Measurements from ENCODE around the gene SMAD4. TPM values are rescaled to one million over a fixed set of nuclear protein-coding genes. Genes with fewer than 3 reads are reported as not detected.

The SMAD4 gene
- total and polyA plus RNA-seq, 2 of the 13 experiments (the other 11 are each of a cell fraction or from before 2014, with no cell fraction given), result 70.2 to 72.0 TPM

GRCh38 chr18:51121597-51121857 is 91.5 kb downstream of the SMAD4 start (continued):
- TF ChIP-seq ZFP37 (CRISPR knock-in tag; IDR thresholded peaks at IDR 0.05; ENCODE audit: borderline replicate concordance) (no peak), TIGD3 (CRISPR knock-in tag; IDR thresholded peaks at IDR 0.05; ENCODE audit: borderline replicate concordance) (no peak), PHF8 (CRISPR knock-in tag; IDR thresholded peaks at IDR 0.05) (no peak), SMAD9 (CRISPR knock-in tag; IDR thresholded peaks at IDR 0.05) (no peak), TAF15 (IDR thresholded peaks at IDR 0.05; ENCODE audit: low read depth, low read length, poor library complexity, severe bottlenecking) (no peak), POGK (CRISPR knock-in tag; conservative IDR thresholded peaks at IDR 0.05) (no peak), SP5 (CRISPR knock-in tag; IDR thresholded peaks at IDR 0.05; ENCODE audit: borderline replicate concordance, low read depth) (no peak)

GRCh38 chr18:51122266-51123045 is 92.4 kb downstream of the SMAD4 start:
- Histone ChIP-seq H3K36me3 (replicated peaks in 1 of 2; ENCODE audit: control insufficient read depth in 1 of 2, insufficient read depth in 2 of 2, low read length in 2 of 2) (no peaks in the 10 kb centered on the region), H4K20me1 (ENCODE audit: insufficient read depth, low read length) (no peaks in the 10 kb centered on the region), H3K27me3 (ENCODE audit: control insufficient read depth in 1 of 2, insufficient read depth in 2 of 2, low read length in 2 of 2) (peaks cover 0 to 5% of the 10 kb centered on the region in 2 experiments; a peak in 3 of 5 replicates), H3K4me1 (ENCODE audit: insufficient read depth, low read length) (no peaks in the 10 kb centered on the region), H3K4me3 (replicated peaks in 1 of 3; ENCODE audit: insufficient read depth in 1 of 3, low read depth in 2 of 3, low read length in 3 of 3) (no peak overlapping the region), H3K79me2 (ENCODE audit: insufficient read depth, low read length) (no peaks in the 10 kb centered on the region), H3K27ac (ENCODE audit: extremely low read length, insufficient read depth, low read length) (no peak overlapping the region), H3K9me3 (ENCODE audit: low read length) (no peaks in the 10 kb centered on the region), H3K9ac (ENCODE audit: insufficient read depth, low read depth, low read length) (no peak overlapping the region), H2AFZ (ENCODE audit: low read length) (no peak overlapping the region), H3K4me2 (ENCODE audit: low read depth, low read length) (no peak overlapping the region)
- CTCF ChIA-PET (ENCODE audit: low intra/inter-chr PET ratio, low total read pairs), result no interaction called here
- ATAC-seq (no peak; the same call in 2 of the 3 replicates), FAIRE-seq (no peak), DNase-seq (ENCODE audit: low spot score) (no peak)
- no TSS peak for BruUV-seq (replicated peaks)
- POLR2A ChIA-PET, result no interaction called here
- in situ Hi-C loops (cut with HindIII; ENCODE audit: extremely low pct_ligation_motif_present, low pct_unique_long_range_greater_than_20kb) (loop anchor here (25.0 kb wide), 3 partner anchors 540 to 1565 kb away; no protein-coding TSS in a partner anchor), intact Hi-C loops (cut with micrococcal nuclease; ENCODE audit: unreplicated experiment) (no loop called here)
- 44% methylated on average over 19 of the region's 19 CpGs for WGBS (ENCODE audit: low lambda C conversion rate)
- no peak for TF ChIP-seq MIER3 (CRISPR knock-in tag; IDR thresholded peaks at IDR 0.05; ENCODE audit: borderline replicate concordance)
- TF ChIP-seq JUN (CRISPR knock-in tag; IDR thresholded peaks at IDR 0.05), result no peak
- no peak for TF ChIP-seq HNF1A (IDR thresholded peaks at IDR 0.05; ENCODE audit: low read depth)
- no peak for TF ChIP-seq HNF1A (CRISPR knock-in tag; IDR thresholded peaks at IDR 0.05; ENCODE audit: borderline replicate concordance)
- TF ChIP-seq NFKB2 (CRISPR knock-in tag; IDR thresholded peaks at IDR 0.05; ENCODE audit: borderline replicate concordance), result no peak
- no peak for TF ChIP-seq ARID3A (IDR thresholded peaks at IDR 0.05; ENCODE audit: low read depth, low read length)
- no peak for TF ChIP-seq ZNF326 (CRISPR knock-in tag; IDR thresholded peaks at IDR 0.05; ENCODE audit: borderline replicate concordance)
